ENCODE data around the gene PLD5.
"Not testable (repeated sequence)": the region's sequence is repeated elsewhere in the genome, so short reads cannot be mapped to it uniquely, and the experiment has no call there.

PLD5 gene

GRCh38 chr1:242425232-242425631 lies 99.3 kb downstream of the PLD5 start:
- DNase-seq (ENCODE audit: low read depth) = no peak

GRCh38 chr1:242416657-242417056 lies 107.8 kb downstream of the PLD5 start:
- DNase-seq (ENCODE audit: low read depth) = no peak

GRCh38 chr1:242412921-242413320 lies 111.6 kb downstream of the PLD5 start:
- no peak for DNase-seq (ENCODE audit: low read depth)

- no peak for DNase-seq (ENCODE audit: low read depth)
Observed at GRCh38 chr1:242411901-242412300, 112.6 kb downstream of the PLD5 start.

GRCh38 chr1:242405947-242406346 lies 118.5 kb downstream of the PLD5 start:
- DNase-seq (ENCODE audit: low read depth) = no peak

- no peak for DNase-seq (ENCODE audit: low read depth)
Observed at GRCh38 chr1:242404296-242404695, 120.2 kb downstream of the PLD5 start.

GRCh38 chr1:242402956-242403355 lies 121.5 kb downstream of the PLD5 start:
- DNase-seq (ENCODE audit: low read depth) = no peak

GRCh38 chr1:242401937-242402336 lies 122.6 kb downstream of the PLD5 start:
- DNase-seq (ENCODE audit: low read depth) = no peak

- no peak for DNase-seq (ENCODE audit: low read depth)
Observed at GRCh38 chr1:242398351-242398750, 126.1 kb downstream of the PLD5 start.

- DNase-seq (ENCODE audit: low read depth) = no peak
Observed at GRCh38 chr1:242391896-242392295, 132.6 kb downstream of the PLD5 start.

GRCh38 chr1:242376121-242376520 lies 148.4 kb downstream of the PLD5 start:
- not testable (repeated sequence) for DNase-seq (ENCODE audit: low read depth)

- not testable (repeated sequence) for DNase-seq (ENCODE audit: low read depth)
Observed at GRCh38 chr1:242350446-242350845, 174.1 kb downstream of the PLD5 start.

GRCh38 chr1:242349636-242350035 lies 174.9 kb downstream of the PLD5 start:
- DNase-seq (ENCODE audit: low read depth) = no peak

GRCh38 chr1:242330865-242331264 lies 193.6 kb downstream of the PLD5 start:
- DNase-seq (ENCODE audit: low read depth) = not testable (repeated sequence)

GRCh38 chr1:242327381-242327780 lies 197.1 kb downstream of the PLD5 start:
- not testable (repeated sequence) for DNase-seq (ENCODE audit: low read depth)

- DNase-seq (ENCODE audit: low read depth) = not testable (repeated sequence)
Observed at GRCh38 chr1:242321981-242322380, 202.5 kb downstream of the PLD5 start.

- no peak for DNase-seq (ENCODE audit: low read depth)
Observed at GRCh38 chr1:242318140-242318539, 206.4 kb downstream of the PLD5 start.

GRCh38 chr1:242314865-242315264 lies 209.6 kb downstream of the PLD5 start:
- DNase-seq (ENCODE audit: low read depth) = not testable (repeated sequence)

GRCh38 chr1:242314085-242314649 lies 210.3 kb downstream of the PLD5 start:
- not testable (repeated sequence) for DNase-seq (ENCODE audit: low read depth)

GRCh38 chr1:242308681-242309080 lies 215.8 kb downstream of the PLD5 start:
- not testable (repeated sequence) for DNase-seq (ENCODE audit: low read depth)

GRCh38 chr1:242293781-242294180 lies 230.7 kb downstream of the PLD5 start:
- not testable (repeated sequence) for DNase-seq (ENCODE audit: low read depth)

- not testable (repeated sequence) for DNase-seq (ENCODE audit: low read depth)
Observed at GRCh38 chr1:242288067-242288466, 236.4 kb downstream of the PLD5 start.

GRCh38 chr1:242282758-242283485 lies 241.6 kb downstream of the PLD5 start:
- DNase-seq (ENCODE audit: low read depth) = not testable (repeated sequence)

- not testable (repeated sequence) for DNase-seq (ENCODE audit: low read depth)
Observed at GRCh38 chr1:242278406-242278805, 246.1 kb downstream of the PLD5 start.

Measured in activated T-helper 9 cell treated with anti-CD3 and anti-CD28 coated beads, Interleukin-2, amount 50 U/mL, for 16 hours (primary cell).